HFFc6 (cell line): ENCODE data around the gene EDC3. TPM values are rescaled to one million over a fixed set of nuclear protein-coding genes. Genes with fewer than 3 reads are reported as not detected.
"Not testable (repeated sequence)": the region's sequence is repeated elsewhere in the genome, so short reads cannot be mapped to it uniquely, and the experiment has no call there.

Experiments
- DNase-seq: peaks from one replicate; pipeline ENCODE4 v3.0.0-alpha.2; 2018
- H3K27ac Mint-ChIP-seq: 2 replicates; pipeline ENCODE4 v1.8.0; 2020; ENCODE audit warnings: mild to moderate bottlenecking, mixed read lengths
- H3K27me3 Mint-ChIP-seq: 2 replicates; pipeline ENCODE4 v1.8.0; 2021; ENCODE audit warnings: mild to moderate bottlenecking, moderate library complexity, mixed read lengths; ENCODE audit not compliant: insufficient read depth
- H3K36me3 Mint-ChIP-seq: 2 replicates; pipeline ENCODE4 v1.8.0; 2021; ENCODE audit warnings: low read depth, mixed read lengths
- H3K4me1 Mint-ChIP-seq: 2 replicates; pipeline ENCODE4 v1.8.0; 2020; ENCODE audit warnings: low read depth, mixed read lengths
- H3K4me3 Mint-ChIP-seq: 2 replicates; pipeline ENCODE4 v1.8.0; 2020; ENCODE audit warnings: mild to moderate bottlenecking, moderate library complexity, mixed read lengths
- H3K9me3 Mint-ChIP-seq: 2 replicates; pipeline ENCODE4 v1.8.0; 2020; ENCODE audit warnings: mild to moderate bottlenecking, mixed read lengths
- total RNA-seq, 6 experiments: library from RNA; stranded (reverse); fragmentation: NEBNext Ultra II Directional; extraction: Animal tissue kit (Norgen Biotek cat#: 25700); gene quantifications; 2 replicates in 1 of 6; 3 replicates in 5 of 6; pipeline ENCODE4 v1.2.3, GENCODE V29; 2021
- TF ChIP-seq, protein P1 (sequence below): fragments of 200-600 bp; sonication (generic); IDR thresholded peaks from 2 replicates; pipeline ENCODE4 v1.5.0; 2021; ENCODE audit warnings: antibody characterized with exemption, mild to moderate bottlenecking

Gene EDC3
- total RNA-seq, 6 experiments from 2014 or later, result 37.2 to 46.8 (median 40.8) TPM

DNA sequence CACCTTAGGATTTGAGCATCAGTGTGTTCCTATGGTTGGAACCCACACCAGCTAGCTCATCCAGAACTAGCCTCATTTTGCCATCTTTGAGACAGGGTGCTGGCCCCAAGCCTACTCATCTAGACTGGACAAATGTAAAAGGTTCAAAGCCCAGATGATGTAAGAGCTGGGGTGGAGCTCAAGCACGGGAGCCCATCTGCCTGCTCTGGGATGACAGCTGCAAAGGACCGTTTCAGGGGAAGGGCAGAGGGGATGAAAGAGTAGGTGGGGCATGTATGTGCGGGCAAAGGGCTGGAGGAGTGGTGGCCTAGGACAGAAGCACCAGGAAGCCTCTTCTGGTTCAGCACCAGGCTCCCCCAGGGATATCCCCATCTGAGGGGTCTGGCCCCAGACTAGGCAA, 64.4 kb downstream of the EDC3 start:
- no peak overlapping the region for H3K27ac Mint-ChIP-seq
- H3K27me3 Mint-ChIP-seq, result peaks cover 3% of the 10 kb centered on the region
- no peaks in the 10 kb centered on the region for H3K9me3 Mint-ChIP-seq
- DNase-seq, result no peak
- peaks cover 25% of the 10 kb centered on the region for H3K36me3 Mint-ChIP-seq
- H3K4me1 Mint-ChIP-seq, result peaks cover 6% of the 10 kb centered on the region
- TF ChIP-seq, protein P1, sequence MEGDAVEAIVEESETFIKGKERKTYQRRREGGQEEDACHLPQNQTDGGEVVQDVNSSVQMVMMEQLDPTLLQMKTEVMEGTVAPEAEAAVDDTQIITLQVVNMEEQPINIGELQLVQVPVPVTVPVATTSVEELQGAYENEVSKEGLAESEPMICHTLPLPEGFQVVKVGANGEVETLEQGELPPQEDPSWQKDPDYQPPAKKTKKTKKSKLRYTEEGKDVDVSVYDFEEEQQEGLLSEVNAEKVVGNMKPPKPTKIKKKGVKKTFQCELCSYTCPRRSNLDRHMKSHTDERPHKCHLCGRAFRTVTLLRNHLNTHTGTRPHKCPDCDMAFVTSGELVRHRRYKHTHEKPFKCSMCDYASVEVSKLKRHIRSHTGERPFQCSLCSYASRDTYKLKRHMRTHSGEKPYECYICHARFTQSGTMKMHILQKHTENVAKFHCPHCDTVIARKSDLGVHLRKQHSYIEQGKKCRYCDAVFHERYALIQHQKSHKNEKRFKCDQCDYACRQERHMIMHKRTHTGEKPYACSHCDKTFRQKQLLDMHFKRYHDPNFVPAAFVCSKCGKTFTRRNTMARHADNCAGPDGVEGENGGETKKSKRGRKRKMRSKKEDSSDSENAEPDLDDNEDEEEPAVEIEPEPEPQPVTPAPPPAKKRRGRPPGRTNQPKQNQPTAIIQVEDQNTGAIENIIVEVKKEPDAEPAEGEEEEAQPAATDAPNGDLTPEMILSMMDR, result no peak
- H3K4me3 Mint-ChIP-seq, result no peak overlapping the region

DNA sequence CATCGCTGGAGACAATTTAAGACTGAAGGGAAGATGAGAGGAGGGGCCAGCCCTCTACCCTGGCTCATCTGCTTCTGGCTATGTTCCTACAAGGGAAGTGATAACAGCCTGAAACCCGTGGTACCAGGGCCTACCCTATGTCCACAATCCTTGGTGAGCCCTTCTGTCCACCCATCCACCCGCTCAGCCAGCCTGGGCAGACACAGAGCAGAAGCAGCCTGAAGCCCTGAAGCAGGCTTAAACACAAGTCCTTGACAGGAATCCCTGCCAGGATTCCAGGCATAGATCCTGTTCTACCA, 64.8 kb downstream of the EDC3 start:
- H3K36me3 Mint-ChIP-seq, result peaks cover 25% of the 10 kb centered on the region

DNA sequence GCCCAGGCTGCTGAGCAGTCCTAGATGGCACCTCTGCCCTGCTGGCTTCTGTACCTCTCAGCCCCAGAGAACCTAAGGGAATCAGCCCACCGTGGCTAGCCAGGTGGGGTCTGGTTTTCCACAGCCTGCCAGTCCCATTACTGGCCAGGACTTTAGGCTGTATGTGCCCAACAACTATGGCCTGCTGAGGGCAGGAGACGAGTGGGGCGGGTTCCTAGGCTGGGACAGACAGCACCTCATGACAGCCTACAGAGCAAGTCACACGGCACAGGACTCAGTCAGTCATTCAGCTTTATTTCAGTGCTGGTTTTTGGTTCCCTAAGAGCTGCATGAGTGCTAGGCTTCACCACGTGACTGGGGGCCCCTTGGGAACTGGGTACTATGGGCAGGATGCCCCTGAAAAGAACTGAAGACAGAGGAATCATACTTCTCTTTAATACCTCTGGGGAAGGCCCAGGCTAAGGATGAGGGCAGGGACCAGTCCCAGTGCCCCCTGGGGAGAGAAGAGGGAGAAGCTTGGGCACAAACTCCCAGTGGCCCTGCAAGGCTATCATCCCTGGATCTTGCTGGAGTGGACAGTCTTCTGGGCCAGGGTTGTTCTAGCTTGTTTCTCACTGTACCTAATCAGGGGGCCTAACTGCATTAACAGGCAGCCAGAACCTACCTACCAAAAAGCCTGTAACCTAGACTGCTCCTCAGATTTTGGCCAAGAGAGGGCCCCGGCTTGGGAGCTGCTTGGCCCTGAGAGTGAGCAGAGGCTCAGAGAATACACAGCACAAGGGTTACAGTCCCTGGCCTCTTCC, 65.3 kb downstream of the EDC3 start:
- Mint-ChIP-seq H3K4me3 (no peak overlapping the region), H3K27me3 (peaks cover 3% of the 10 kb centered on the region), H3K36me3 (peaks cover 28% of the 10 kb centered on the region), H3K27ac (peak overlapping the region; percentile 51), H3K4me1 (peaks cover 6% of the 10 kb centered on the region), H3K9me3 (no peaks in the 10 kb centered on the region)
- DNase-seq, result no peak
- TF ChIP-seq, protein P1, result no peak

More for the DNA sequence above, 64.8 kb downstream of the EDC3 start:
- H3K9me3 Mint-ChIP-seq, result no peaks in the 10 kb centered on the region
- peaks cover 6% of the 10 kb centered on the region for H3K4me1 Mint-ChIP-seq
- H3K27ac Mint-ChIP-seq, result no peak overlapping the region; the same call in 1 of the 2 replicates
- no peak for DNase-seq
- peaks cover 3% of the 10 kb centered on the region for H3K27me3 Mint-ChIP-seq
- no peak overlapping the region for H3K4me3 Mint-ChIP-seq
- TF ChIP-seq, protein P1, result no peak

DNA sequence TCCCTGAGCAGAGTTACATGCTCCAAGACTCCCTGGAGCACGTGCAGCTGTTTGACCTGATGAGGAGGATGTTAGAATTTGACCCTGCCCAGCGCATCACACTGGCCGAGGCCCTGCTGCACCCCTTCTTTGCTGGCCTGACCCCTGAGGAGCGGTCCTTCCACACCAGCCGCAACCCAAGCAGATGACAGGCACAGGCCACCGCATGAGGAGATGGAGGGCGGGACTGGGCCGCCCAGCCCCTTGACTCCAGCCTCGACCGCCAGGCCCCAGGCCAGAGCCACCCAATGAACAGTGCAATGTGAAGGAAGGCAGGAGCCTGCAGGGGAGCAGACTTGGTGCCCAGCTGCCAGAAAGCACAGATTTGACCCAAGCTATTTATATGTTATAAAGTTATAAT, 66.1 kb downstream of the EDC3 start:
- not testable (repeated sequence) for H3K27ac Mint-ChIP-seq, H3K27me3 Mint-ChIP-seq, H3K9me3 Mint-ChIP-seq, H3K4me3 Mint-ChIP-seq, H3K4me1 Mint-ChIP-seq, DNase-seq
- peaks cover 26% of the 10 kb centered on the region for H3K36me3 Mint-ChIP-seq

DNA sequence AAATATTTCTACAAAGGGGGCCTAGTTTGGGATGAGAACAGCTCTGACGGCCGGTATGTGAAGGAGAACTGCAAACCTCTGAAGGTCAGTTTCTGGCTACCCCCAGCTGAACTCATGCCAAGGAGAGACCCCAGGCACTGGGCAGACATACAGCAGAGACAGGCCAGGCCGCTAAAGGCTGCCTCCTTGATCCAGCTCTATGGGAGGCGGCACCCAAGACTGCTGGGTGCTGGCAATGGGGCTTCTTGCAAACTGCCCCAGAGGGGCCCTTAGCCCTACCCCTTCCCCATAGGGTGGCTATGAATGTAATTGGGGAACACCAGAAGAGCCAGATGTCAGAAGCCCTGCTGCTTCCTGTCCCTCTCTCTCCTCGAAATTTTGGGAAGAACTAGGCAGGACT, 66.9 kb downstream of the EDC3 start:
- peaks cover 3% of the 10 kb centered on the region for H3K27me3 Mint-ChIP-seq
- peaks cover 6% of the 10 kb centered on the region for H3K4me1 Mint-ChIP-seq
- TF ChIP-seq, protein P1, result no peak
- DNase-seq, result no peak
- H3K27ac Mint-ChIP-seq, result 0 out of 2 replicates have a peak overlapping the region, but pooled peaks have one; percentile 34
- H3K9me3 Mint-ChIP-seq, result no peaks in the 10 kb centered on the region
- no peak overlapping the region for H3K4me3 Mint-ChIP-seq
- peaks cover 21% of the 10 kb centered on the region for H3K36me3 Mint-ChIP-seq

DNA sequence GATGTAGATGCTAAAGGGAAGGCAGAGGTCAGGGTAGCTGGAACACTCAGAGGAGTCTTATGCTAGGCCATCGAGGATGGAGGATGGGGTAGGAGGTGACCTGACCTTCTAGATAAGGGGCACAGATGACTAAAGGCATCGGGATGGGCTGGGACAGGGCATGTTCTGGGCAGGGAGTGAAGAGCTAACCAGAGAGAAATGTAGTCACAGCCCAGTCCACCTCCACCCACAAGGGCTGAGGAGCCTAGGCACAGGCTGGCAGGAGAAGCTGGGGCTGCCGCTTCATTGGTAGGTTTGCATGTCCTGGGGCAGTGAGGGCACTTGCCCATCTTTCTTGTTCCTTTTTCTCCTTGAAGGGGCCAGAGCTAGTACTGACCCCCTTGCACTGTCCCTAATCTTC, 67.6 kb downstream of the EDC3 start:
- DNase-seq, result no peak
- Mint-ChIP-seq H3K27ac (peak overlapping the region; percentile 34), H3K4me1 (peaks cover 6% of the 10 kb centered on the region), H3K27me3 (peaks cover 3% of the 10 kb centered on the region), H3K4me3 (no peak overlapping the region), H3K36me3 (peaks cover 21% of the 10 kb centered on the region), H3K9me3 (no peaks in the 10 kb centered on the region)
- TF ChIP-seq, protein P1, result no peak
